ENCODE results near the gene NECTIN3. TPM values are rescaled to one million over a fixed set of nuclear protein-coding genes. Genes with fewer than 3 reads are reported as not detected.
A peak's percentile ranks its signal among the peaks of the same experiment; 100 is the strongest.

NECTIN3 gene
- total RNA-seq, 1 experiment from 2014 or later: 47.4 TPM

GRCh38 chr3:111128884-111129283, 57.3 kb downstream of the NECTIN3 start:
- Histone ChIP-seq H3K36me3 (replicated peaks; ENCODE audit: control insufficient read depth, insufficient read depth, low read length) (no peaks in the 10 kb centered on the region), H3K27me3 (ENCODE audit: control insufficient read depth, insufficient read depth, low read length) (no peaks in the 10 kb centered on the region), H3K4me3 (ENCODE audit: insufficient read depth, low read depth, low read length) (no peak overlapping the region)
- DNase-seq: peak; percentile 4

- no peak for DNase-seq
- H3K36me3 ChIP-seq (replicated peaks; ENCODE audit: control insufficient read depth, insufficient read depth, low read length): no peaks in the 10 kb centered on the region
- H3K27me3 ChIP-seq (ENCODE audit: control insufficient read depth, insufficient read depth, low read length): no peaks in the 10 kb centered on the region
Measured at GRCh38 chr3:111130827-111131226, 59.2 kb downstream of the NECTIN3 start.

GRCh38 chr3:111134302-111134701, 62.7 kb downstream of the NECTIN3 start:
- Histone ChIP-seq H3K4me3 (ENCODE audit: insufficient read depth, low read depth, low read length) (no peak overlapping the region), H3K27me3 (ENCODE audit: control insufficient read depth, insufficient read depth, low read length) (no peaks in the 10 kb centered on the region), H3K36me3 (replicated peaks; ENCODE audit: control insufficient read depth, insufficient read depth, low read length) (no peaks in the 10 kb centered on the region)
- no peak for DNase-seq

More at GRCh38 chr3:111130827-111131226, 59.2 kb downstream of the NECTIN3 start:
- H3K4me3 ChIP-seq (ENCODE audit: insufficient read depth, low read depth, low read length): no peak overlapping the region

- Histone ChIP-seq H3K36me3 (replicated peaks; ENCODE audit: control insufficient read depth, insufficient read depth, low read length) (no peaks in the 10 kb centered on the region), H3K4me3 (ENCODE audit: insufficient read depth, low read depth, low read length) (no peak overlapping the region), H3K27me3 (ENCODE audit: control insufficient read depth, insufficient read depth, low read length) (no peaks in the 10 kb centered on the region)
- DNase-seq: peak; percentile 31
Measured at GRCh38 chr3:111151438-111151837, 79.8 kb downstream of the NECTIN3 start.

- Histone ChIP-seq H3K27me3 (ENCODE audit: control insufficient read depth, insufficient read depth, low read length) (no peaks in the 10 kb centered on the region), H3K36me3 (replicated peaks; ENCODE audit: control insufficient read depth, insufficient read depth, low read length) (no peaks in the 10 kb centered on the region), H3K4me3 (ENCODE audit: insufficient read depth, low read depth, low read length) (no peak overlapping the region)
- no peak for DNase-seq
Measured at GRCh38 chr3:111152496-111152895, 80.9 kb downstream of the NECTIN3 start.

- DNase-seq: no peak
- H3K4me3 ChIP-seq (ENCODE audit: insufficient read depth, low read depth, low read length): no peak overlapping the region
- no peaks in the 10 kb centered on the region for H3K27me3 ChIP-seq (ENCODE audit: control insufficient read depth, insufficient read depth, low read length)
- no peaks in the 10 kb centered on the region for H3K36me3 ChIP-seq (replicated peaks; ENCODE audit: control insufficient read depth, insufficient read depth, low read length)
Measured at GRCh38 chr3:111156517-111156916, 84.9 kb downstream of the NECTIN3 start.

- Histone ChIP-seq H3K36me3 (replicated peaks; ENCODE audit: control insufficient read depth, insufficient read depth, low read length) (no peaks in the 10 kb centered on the region), H3K4me3 (ENCODE audit: insufficient read depth, low read depth, low read length) (no peak overlapping the region), H3K27me3 (ENCODE audit: control insufficient read depth, insufficient read depth, low read length) (no peaks in the 10 kb centered on the region)
- DNase-seq: no peak
Measured at GRCh38 chr3:111159391-111159790, 87.8 kb downstream of the NECTIN3 start.

GRCh38 chr3:111164621-111165020, 93.0 kb downstream of the NECTIN3 start:
- Histone ChIP-seq H3K36me3 (replicated peaks; ENCODE audit: control insufficient read depth, insufficient read depth, low read length) (no peaks in the 10 kb centered on the region; the same call in 1 of the 2 replicates), H3K27me3 (ENCODE audit: control insufficient read depth, insufficient read depth, low read length) (no peaks in the 10 kb centered on the region), H3K4me3 (ENCODE audit: insufficient read depth, low read depth, low read length) (no peak overlapping the region)
- DNase-seq: no peak

GRCh38 chr3:111165411-111165810, 93.8 kb downstream of the NECTIN3 start:
- DNase-seq: no peak
- Histone ChIP-seq H3K4me3 (ENCODE audit: insufficient read depth, low read depth, low read length) (no peak overlapping the region), H3K36me3 (replicated peaks; ENCODE audit: control insufficient read depth, insufficient read depth, low read length) (no peaks in the 10 kb centered on the region; the same call in 1 of the 2 replicates), H3K27me3 (ENCODE audit: control insufficient read depth, insufficient read depth, low read length) (no peaks in the 10 kb centered on the region)

- H3K27me3 ChIP-seq (ENCODE audit: control insufficient read depth, insufficient read depth, low read length): no peaks in the 10 kb centered on the region
- H3K36me3 ChIP-seq (replicated peaks; ENCODE audit: control insufficient read depth, insufficient read depth, low read length): no peaks in the 10 kb centered on the region
- DNase-seq: peak; percentile 37
- H3K4me3 ChIP-seq (ENCODE audit: insufficient read depth, low read depth, low read length): no peak overlapping the region
Measured at GRCh38 chr3:111173328-111173900, 101.8 kb downstream of the NECTIN3 start.

GRCh38 chr3:111173906-111174305, 102.3 kb downstream of the NECTIN3 start:
- Histone ChIP-seq H3K36me3 (replicated peaks; ENCODE audit: control insufficient read depth, insufficient read depth, low read length) (no peaks in the 10 kb centered on the region), H3K4me3 (ENCODE audit: insufficient read depth, low read depth, low read length) (no peak overlapping the region), H3K27me3 (ENCODE audit: control insufficient read depth, insufficient read depth, low read length) (no peaks in the 10 kb centered on the region)
- DNase-seq: no peak

- no peaks in the 10 kb centered on the region for H3K27me3 ChIP-seq (ENCODE audit: control insufficient read depth, insufficient read depth, low read length)
- no peak overlapping the region for H3K4me3 ChIP-seq (ENCODE audit: insufficient read depth, low read depth, low read length)
- DNase-seq: no peak
- H3K36me3 ChIP-seq (replicated peaks; ENCODE audit: control insufficient read depth, insufficient read depth, low read length): no peaks in the 10 kb centered on the region
Measured at GRCh38 chr3:111190518-111190917, 118.9 kb downstream of the NECTIN3 start.

- Histone ChIP-seq H3K36me3 (replicated peaks; ENCODE audit: control insufficient read depth, insufficient read depth, low read length) (no peaks in the 10 kb centered on the region), H3K27me3 (ENCODE audit: control insufficient read depth, insufficient read depth, low read length) (no peaks in the 10 kb centered on the region), H3K4me3 (ENCODE audit: insufficient read depth, low read depth, low read length) (no peak overlapping the region)
- no peak for DNase-seq
Measured at GRCh38 chr3:111193472-111193871, 121.9 kb downstream of the NECTIN3 start.

- H3K4me3 ChIP-seq (ENCODE audit: insufficient read depth, low read depth, low read length): no peak overlapping the region
Measured at GRCh38 chr3:111194048-111194447, 122.4 kb downstream of the NECTIN3 start.

GRCh38 chr3:111197485-111197884, 125.9 kb downstream of the NECTIN3 start:
- no peaks in the 10 kb centered on the region for H3K27me3 ChIP-seq (ENCODE audit: control insufficient read depth, insufficient read depth, low read length)
- no peak for DNase-seq
- no peaks in the 10 kb centered on the region for H3K36me3 ChIP-seq (replicated peaks; ENCODE audit: control insufficient read depth, insufficient read depth, low read length)
- H3K4me3 ChIP-seq (ENCODE audit: insufficient read depth, low read depth, low read length): no peak overlapping the region

More at GRCh38 chr3:111194048-111194447, 122.4 kb downstream of the NECTIN3 start:
- DNase-seq: no peak
- no peaks in the 10 kb centered on the region for H3K36me3 ChIP-seq (replicated peaks; ENCODE audit: control insufficient read depth, insufficient read depth, low read length)
- H3K27me3 ChIP-seq (ENCODE audit: control insufficient read depth, insufficient read depth, low read length): no peaks in the 10 kb centered on the region

- no peaks in the 10 kb centered on the region for H3K36me3 ChIP-seq (replicated peaks; ENCODE audit: control insufficient read depth, insufficient read depth, low read length)
- no peak for DNase-seq
- no peak overlapping the region for H3K4me3 ChIP-seq (ENCODE audit: insufficient read depth, low read depth, low read length)
- no peaks in the 10 kb centered on the region for H3K27me3 ChIP-seq (ENCODE audit: control insufficient read depth, insufficient read depth, low read length)
Measured at GRCh38 chr3:111200027-111200426, 128.4 kb downstream of the NECTIN3 start.

Measured in H7 (cell line).